GM19193 (cell line): ENCODE results near the gene SSBP4.

Experiments
- POLR2A ChIP-seq: IDR thresholded peaks from 4 replicates; pipeline ENCODE4 v1.6.1; 2011; ENCODE audit not compliant: insufficient read depth, insufficient read length; ENCODE audit errors: extremely low read depth

Gene SSBP4

DNA sequence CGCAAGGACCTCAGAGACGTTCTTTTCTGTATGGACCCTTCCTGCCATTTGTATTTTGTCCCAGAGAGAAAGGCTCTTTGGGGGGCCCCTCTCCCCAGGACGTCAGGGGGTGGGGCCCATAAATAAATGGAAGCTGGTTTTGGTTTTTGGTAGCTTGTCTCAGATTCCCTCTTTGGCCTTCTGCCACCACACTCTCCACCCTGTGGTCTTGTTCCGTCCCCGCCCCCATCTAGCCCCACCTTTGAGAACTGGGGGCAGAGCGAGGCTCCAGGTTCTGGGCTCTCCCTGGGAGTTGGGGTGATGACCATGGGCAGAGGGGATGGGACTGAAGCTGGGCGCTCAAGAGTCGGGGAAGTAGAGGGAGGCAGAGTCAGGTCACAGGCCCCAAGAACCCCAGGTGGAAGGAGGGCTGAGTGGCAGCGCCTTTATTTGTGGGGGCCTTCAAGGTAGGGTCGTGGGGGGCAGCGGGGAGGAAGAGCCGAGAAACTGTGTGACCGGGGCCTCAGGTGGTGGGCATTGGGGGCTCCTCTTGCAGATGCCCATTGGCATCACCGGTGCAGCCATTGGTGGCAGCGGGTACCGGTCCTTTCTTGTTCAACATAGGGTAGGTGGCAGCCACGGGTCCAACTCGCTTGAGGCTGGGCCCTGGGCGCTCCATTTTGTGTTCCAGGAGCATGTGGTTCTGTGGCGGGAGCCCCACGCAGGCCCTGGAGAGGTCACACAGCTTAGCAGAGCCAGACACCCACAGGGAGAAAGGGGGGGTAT lies 15.4 kb downstream of the SSBP4 start:
- TF ChIP-seq POLR2A: peak; percentile 24

DNA sequence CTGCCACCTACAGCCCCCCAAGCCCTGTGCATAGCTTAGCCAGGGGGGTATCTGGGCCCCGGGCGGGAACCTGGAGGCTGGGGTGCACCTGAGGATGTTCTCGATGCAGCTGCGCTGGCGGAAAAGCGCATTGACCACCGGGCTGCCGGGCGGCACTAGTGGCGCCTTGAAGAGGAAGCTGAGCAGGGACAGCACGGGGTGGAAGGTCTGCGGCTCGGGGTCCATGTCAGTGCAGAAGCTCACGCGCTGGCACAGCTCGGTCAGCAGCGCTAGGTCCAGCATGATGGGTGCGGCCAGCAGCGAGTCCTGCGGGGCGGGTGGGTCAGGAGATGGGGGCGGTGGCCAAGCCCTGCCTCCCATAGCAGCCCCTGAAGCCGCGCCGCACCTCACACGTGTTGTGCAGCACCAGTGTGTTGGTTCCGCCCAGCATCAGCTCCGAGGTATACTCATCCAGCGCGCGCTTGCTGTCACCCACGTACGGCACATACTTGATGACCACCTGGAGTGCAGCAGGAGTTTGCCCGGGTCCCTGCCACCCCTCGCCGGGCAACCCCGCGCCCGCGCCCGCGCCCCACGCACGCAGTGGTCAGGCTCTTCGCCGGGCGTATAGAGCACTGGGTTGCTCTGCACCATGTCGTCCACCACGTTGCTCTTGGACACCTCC lies 16.1 kb downstream of the SSBP4 start:
- no peak for TF ChIP-seq POLR2A

DNA sequence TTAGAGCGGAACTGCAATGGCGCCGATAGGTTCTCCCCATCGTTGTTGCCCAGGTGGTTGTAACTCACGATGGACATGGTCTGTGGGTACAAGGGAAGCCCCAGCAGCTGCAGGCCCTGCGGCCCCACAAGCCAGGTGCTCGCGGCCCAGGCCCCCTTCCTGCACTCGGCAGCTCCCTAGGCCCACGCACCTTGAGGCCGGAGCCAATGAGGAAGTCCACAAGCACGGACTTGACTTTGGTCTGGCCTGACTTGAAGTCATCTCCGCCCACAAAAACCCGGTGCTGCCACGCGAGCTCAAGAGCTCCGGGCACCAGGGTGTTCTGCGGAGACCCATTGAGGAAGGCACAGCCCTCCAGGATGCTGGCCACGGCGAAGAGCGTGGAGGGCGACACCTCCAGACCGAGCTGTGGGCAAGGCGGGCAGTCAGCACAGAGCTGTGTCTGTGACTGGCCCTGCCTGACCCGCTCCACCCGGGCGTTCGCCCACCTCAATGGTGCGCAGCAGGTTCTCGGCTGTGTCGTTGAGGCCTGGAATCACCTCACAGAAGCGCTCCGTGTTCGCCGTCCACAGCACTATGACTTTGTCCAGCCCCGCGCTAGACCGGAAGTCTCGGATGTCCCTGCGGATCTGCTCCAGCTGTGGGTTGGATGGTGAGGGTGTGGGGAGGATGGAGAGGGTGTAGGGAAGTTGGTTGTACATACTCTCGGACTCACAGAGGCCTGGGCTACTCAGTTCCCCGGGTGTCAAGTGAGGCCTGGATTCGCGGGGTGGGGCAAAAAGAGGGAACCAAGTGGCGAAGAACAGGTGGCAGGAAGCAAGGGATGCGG lies 16.9 kb downstream of the SSBP4 start:
- no peak for TF ChIP-seq POLR2A

DNA sequence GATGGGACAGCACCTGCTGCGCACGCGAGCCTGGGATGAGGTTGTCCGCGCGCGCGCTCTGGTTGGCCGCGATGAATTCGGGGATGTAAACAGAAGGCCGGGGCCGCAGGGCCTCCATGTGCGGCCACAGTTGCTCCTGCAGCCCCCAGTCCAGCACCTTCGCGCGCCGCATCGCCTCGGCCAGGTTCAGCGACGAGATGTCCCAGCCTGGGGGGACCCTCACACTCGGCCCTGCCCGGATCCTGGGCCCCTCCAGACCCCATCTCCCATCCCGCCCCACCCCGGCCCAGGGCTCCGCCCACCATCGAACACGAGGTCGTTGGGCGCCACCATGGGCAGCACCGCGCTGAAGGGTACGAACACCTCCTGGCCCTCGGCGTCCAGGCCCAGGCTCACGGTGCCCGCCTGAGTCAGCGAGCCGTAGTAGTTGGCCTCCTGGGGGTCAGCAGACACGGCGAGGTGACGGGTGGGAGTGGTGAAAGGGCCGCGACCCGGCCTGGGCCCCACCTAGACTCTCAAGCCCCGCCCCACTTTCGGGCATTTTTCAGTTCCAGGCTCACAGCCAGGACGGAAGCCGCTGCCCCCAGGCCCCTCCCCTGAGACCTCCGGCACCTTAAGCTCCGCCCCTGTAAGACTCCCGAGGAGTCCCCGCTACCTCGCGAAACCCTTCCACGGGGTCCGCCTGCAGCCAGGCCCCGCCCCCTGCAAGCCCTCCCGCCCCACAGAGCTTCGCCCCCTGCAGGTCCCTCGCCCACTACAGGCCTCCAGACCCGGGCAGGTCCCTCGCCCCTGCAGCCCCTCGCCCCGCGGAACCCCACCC lies 17.7 kb downstream of the SSBP4 start:
- TF ChIP-seq POLR2A: no peak

DNA sequence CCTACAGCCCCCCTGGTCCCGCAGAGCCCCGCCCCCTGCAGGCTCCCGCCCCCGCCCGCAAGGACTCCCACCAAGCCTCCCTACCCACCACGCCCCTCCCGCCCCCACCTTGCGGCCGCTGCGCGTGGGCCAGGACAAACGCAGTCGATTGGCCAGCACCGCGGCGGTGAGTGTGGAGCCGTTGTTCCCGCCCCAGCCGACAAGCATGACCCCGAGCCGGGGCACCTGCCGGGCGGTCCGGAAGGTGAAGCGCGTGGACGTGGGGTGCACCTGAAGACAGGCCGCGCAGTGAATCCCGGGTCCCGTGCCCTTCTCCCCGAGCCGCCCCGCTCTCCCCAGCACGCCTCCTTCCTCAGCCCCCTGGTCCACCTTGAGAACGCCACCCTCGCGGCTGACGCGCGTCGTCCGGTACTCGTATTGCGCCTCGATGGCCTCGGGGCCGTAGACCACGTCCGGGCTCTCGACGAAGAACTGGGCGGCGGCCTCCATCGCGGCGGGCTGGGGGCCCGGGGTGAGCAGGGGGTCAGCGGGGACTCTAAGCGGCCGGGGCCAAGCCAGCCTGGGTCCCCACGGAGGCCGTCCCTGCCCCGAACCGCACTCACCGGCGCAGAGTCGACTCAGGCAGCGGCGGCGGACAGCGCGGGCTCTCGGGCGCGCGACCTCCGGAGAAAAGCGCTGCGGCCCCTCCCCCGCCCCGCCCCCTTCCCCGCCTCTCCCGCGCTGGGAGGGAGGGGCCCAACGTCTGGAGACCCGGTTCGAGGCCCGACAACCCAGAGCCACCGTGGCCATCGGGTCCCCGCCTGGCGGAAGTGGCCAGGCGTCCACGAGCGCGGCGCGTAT lies 18.5 kb downstream of the SSBP4 start, which contains the start of gene ISYNA1:
Gene ISYNA1, minus strand, starts transcription at position 643 of the 840 bp plus-strand sequence. Its CDS starts 154 bp downstream, at position 489.
- no peak for TF ChIP-seq POLR2A

DNA sequence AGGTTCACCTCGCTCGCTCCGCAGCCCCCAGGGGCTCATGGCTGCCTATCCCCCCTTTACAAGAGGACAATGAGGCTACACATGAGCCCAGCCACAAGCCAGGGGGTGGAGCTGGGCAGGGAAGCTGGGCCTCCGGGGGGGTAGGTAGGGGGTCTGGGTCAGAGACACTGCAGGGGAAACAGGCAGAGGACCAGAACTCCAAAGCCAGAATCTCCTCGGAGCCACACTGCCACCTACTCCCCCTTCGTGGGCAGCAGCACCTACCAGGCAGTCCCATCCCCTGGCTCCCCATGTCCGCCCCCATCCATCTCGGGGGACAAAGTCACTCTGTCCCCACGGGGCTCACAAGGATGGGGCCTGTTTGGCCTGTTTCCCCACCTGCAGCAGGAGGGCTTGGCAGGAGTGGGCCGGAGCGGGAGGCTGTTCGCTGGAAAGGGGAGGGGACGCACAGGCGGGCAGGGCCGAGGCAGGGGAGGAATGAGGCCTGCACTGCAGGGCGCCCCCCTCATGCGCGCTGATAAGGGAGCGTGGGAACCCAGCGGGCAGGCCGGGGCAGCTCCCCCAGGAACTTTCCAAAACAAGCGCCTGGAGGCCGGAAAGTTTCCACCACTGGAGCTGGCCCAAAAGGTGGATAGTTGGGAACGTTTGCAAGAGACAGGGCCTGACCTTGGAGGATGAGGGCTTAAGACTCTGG lies 19.3 kb downstream of the SSBP4 start:
- no peak for TF ChIP-seq POLR2A

DNA sequence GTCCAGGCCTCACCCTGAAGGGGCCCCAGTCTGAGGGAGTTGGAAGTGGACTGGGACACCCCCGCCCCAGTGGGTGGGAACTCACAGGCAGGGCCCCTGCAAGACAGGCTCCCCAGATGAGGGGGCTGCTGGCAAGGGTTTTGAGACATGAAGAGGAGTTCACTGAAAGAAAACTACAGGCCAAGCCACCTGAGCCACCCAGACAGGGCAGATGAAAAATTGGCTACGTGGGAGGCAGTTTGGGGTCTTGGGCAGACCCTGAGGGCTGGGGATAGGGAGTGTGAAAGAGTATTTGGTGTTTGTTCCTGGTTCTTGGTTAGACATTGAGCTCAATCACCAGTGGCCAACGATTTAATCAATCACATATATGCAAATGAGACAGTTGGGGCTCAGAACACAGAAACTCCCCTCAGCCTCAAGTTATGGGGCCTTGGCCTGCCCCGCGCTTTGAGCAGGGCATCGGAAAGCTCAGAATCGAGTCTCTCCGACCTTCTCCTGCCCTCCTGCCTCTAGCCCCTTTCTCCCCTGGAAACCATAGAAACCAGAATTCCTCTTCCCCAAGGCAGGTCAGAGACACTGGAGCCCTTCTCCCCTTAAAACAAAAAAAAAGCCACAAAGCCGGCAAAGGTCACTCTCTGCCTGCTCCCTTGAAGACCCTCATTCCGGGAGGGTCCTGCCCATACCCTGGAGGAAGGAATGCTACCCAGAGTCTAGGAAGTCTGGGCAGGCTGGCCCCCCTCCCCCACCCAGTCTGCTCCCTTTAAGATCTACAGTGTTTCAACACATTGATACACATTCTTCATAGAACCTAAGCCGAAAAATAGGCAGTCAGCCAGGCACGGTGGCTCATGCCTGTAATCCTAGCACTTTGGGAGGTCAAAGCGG lies 20.1 kb downstream of the SSBP4 start:
- TF ChIP-seq POLR2A: no peak

DNA sequence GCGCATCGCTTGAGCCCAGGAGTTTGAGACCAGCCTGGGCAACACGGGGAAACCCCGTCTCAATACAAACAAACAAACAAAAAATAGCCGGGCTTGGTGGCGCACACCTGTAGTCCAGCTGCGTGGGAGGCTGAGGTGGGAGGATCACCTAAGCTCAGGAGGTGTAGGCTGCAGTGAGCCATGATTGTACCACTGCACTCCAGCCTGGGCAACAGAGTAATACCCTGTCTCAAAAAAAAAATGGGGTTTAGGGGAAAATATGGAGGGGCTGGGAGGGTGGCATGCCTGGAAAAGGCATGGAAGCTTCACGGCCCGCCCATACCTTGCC lies 20.7 kb downstream of the SSBP4 start:
- TF ChIP-seq POLR2A: no peak

DNA sequence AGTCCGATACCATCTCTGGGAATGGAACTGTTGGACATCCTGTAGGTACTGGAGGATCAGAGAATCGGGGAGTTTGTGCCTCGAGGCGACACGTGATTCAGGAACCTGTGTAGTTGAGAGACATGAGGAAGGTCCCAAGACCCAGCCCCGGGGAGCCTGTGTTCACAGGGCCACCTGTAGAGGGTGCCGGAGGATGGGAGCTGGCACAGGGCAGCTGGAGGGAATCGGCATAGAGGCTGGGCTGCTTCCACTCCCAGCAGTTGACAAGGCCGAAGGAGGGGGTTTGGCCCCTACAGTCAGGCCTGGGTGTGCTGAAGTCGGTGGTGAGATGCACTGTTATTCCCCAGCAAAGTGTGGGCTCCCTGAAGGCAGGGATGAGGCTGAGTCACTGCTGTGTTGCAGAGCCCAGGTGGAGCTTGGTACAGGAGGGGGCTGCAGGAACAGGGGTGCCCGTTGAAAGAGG lies 21.2 kb downstream of the SSBP4 start:
- peak; percentile 35 for TF ChIP-seq POLR2A

DNA sequence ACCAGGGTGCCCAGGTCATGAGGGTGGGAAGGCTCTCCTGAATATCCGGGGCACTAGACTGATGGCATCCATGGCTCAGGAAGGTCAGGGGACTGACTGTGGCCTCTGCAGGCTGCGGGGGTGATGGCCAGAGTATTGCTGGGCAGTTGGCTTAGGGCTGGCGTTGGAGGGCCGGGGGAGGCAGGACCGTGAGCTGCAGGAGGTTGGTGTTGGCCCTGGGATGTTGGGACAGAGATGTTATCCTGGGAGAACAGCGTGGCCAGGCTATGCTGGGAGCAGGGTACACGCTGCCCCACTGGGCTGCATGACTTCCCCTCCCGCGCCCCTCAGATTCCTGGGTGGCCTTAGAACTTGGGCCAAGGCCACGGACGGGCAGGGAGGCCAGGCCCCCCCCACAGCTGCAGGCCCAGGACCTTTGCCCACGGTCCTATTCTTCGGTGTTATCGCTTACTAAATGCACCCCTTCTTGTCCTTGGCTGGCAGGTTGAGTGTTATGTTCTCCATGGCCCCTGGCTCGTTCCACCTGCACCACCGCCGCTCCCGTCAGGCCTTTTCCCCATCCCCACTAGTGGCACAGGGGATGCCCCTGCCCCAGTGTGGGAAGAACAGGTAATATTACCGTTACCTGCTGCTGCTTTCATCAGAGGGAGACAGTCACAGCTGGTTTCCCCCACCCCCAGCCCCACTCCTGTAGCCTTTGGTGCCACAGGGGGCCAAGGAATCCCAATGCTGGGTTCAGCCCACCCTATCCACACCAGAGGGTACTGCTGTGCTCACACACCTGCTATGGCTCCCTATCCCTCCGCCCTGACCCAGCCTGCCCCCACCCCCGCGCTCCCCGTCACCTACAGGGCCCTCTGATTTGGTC lies 22.0 kb downstream of the SSBP4 start:
- no peak for TF ChIP-seq POLR2A

DNA sequence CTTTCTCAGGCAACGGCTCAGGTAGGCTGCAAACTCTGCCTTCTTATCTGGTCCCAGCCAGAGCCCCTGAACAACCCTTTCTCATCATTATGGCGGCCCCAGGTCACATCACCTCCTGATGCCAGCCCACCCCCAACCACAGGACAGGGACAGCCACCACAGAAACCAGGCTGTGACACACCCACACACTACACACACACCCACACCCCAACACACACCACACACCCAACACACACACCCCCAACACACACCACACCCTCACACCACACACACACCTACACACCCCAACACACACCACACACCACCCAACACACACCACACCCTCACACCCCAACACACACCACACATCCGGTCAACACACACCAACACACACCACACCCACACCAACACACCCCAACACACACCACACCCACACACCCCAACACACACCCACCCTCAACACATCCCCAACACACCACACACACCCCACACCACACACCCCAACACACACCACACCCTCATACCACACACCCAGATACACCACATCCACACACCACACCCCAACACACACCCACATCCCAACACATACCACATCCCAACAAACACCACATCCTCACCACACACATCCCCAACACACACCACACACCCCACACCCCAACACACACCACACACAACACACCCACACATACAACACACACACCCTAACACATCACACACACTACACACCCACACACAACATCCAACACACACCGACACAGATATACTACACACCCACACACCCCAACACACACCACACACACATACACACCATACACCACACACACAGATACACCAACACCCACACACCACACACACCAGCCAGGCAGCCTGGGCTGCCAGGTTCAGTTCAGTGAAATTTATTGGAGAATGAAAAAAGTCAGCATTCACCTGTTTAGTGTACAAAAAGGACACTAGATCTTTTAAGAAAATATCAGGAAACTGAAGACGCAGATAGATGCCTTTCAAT lies 22.9 kb downstream of the SSBP4 start:
- TF ChIP-seq POLR2A: no peak

DNA sequence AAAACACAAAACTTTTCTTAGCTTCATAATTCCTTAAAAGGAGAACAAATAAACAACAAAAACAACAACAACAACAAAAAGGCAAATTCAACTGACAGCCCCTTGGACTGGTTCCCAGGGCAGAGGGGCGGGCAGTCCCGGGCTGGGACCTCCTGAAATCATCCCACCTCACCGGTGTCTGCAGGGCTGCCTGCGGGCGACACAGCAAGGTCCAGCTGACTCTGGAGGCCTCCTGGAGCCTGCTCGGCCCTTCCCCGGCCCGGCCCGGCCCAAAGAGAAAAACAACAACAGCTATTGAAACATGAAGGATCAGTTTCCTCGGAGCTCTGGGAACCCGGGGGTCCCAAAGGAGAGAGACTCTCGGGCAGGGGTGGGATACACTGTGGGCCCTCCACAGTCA lies 23.7 kb downstream of the SSBP4 start:
- no peak for TF ChIP-seq POLR2A
